Stimulated activated CD4-positive, alpha-beta T cell treated with anti-CD3 and anti-CD28 coated beads, Interleukin-4, amount 100 ng/mL, for 48 hours (primary cell): ENCODE results near the gene S100A6.
"Not testable (repeated sequence)": the region's sequence is repeated elsewhere in the genome, so short reads cannot be mapped to it uniquely, and the experiment has no call there.

Experiments
- DNase-seq, 2 donors: peaks; one replicate each; pipeline ENCODE4 v3.0.0-alpha.2; 2020; ENCODE audit warnings: low read depth in 2 of 2

S100A6 gene

DNA sequence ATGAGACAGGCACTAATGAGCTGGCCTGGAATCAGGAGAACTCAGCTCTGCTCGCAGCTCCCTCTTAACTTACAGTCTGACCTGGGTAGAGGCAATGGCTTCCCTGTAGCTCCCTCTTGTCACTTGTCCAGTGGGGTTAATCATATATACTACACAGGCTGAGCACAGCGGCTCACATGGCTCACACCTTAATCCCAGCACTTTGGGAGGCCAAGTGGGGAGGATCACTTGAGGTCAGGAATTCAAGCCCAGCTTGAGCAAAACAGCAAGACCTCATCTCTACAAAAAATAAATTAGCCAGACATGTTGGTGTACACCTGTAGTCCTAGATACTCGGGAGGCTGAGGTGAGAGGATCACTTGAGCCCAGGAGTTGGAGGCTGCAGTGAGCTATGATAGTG, 4.2 kb downstream of the S100A6 start:
- DNase-seq: no peak

DNA sequence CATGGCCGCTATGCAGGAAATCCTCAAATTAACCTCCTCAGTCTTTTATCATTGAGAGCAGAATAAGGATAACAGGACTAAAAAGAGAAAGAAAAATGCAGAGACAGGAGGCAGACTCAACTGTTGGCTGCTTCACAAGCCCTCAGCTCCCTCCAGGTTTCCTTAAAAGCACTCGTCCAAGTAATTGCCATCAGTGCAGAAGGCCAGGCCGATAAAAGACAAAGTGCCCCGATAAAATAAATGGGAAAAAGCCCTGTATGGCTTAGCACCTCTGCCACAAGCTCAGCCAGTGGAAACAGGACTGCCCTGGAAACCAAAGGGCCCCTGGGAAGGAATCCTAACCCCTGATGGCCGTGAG, 8.1 kb downstream of the S100A6 start:
- DNase-seq: no peak

DNA sequence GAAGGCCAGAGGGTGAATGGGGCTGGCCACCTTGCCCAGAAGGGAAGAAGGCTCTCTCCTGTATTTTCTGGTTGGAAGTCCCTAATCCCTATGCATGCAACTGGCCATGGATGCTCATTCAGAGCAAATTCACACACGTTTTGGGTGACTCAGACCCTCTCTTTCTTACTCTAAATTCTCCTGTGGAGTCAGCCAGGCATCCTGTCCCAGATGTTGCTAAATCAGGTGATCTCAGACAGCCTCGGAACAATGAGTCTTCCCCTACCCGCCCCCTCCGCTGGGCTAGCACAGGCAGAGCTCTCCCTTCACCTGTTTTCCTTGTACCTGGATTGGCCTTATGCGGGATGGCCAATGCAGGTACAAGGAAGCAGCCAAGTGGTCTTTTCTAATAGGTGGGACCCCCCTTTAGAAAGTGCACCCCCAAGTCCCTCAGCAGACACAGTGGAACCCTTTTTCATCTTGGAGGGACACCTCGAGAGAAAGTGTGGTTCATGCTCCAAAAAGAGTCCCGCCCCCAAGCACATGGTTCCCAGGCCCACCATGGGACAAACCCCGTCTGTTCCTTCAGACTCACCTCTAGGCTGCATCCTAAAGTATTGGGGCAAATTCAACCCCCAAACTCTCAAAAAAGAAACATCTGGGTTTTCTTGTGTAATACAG, 8.6 kb downstream of the S100A6 start:
- DNase-seq: no peak

DNA sequence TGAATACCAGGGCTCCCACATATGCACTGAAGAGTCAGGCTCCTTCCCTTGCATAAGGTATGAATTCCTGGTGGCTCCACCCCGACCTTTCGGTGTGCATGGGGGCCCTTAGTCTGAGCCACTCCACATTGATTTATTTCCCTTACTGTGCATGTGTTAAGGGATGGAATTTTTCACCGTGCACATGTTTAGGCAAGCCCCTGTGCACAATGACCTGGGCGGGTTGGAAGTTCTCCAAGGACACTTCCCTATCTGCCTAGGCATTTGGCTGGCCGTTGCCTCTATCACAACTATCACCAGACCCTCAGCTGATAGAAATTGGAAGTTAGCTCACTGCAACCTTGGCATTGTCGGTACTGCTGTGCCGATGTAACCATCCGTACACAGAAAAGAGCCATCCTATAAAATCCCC, 9.7 kb downstream of the S100A6 start:
- DNase-seq: no peak

DNA sequence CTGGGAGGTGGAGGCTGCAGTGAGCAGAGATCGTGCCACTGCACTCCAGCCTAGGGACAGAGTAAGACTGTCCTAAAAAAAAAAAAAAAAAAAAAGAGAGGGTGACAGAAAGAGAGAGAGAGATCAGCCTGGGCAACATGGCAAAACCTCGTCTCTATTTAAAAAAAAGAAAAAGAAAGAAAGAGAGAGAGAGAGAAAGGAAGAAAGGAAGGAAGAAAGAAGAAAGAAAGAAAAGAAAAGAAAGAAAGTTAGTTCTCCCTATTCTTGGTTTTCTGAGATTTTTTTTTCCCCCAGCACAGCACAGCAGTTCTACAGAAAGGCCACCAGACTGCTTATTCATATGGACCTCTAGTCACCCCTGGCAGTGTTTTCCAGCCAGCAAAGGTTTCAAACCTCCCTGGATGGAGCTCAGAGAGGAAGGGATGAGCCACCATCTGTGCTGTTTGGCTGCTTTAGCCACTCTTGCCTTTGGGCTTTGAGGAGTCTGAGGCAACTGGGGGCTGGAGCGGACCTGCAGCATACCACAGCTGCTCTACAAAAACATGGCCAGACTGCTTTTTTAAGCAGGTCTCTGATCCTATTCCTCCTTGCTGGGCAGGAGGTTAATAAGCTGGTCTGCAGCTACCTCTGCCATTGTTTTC, 10.6 kb downstream of the S100A6 start:
- no peak for DNase-seq

DNA sequence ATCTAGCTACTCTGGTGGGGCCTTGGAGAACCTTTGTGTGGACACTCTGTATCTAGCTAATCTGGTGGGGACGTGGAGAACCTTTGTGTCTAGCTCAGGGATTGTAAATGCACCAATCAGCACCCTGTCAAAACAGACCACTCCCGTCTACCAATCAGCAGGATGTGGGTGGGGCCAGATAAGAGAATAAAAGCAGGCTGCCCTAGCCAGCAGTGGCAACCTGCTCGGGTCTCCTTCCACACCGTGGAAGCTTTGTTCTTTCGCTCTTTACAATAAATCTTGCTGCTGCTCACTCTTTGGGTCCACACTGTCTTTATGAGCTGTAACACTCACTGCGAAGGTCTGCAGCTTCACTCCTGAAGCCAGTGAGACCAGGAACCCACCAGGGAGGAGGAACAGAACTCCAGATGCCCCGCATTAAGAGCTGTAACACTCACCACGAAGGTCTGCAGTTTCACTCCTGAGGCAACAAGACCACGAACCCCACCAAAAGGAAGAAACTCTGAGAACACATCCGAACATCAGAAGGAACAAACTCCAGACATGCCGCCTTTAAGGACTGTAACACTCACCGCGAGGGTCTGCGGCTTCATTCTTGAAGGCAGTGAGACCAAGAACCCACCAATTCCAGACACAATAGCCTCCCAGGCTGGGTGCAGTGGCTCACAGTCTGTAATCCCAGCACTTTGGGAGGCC, 13.3 kb downstream of the S100A6 start:
- not testable (repeated sequence) for DNase-seq

DNA sequence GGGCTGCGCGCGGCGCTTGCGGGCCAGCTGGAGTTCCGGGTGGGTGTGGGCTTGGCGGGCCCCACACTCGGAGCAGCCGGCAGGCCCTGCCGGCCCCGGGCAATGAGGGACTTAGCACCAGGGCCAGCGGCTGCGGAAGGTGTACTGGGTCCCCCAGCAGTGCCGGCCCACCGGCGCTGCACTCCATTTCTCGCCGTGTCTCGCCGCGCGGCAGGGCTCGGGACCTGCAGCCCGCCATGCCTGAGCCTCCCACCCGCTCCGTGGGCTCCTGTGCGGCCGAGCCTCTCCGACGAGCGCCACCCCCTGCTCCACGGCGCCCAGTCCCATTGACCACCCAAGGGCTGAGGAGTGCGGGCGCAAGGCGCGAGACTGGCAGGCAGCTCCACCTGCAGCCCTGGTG, 14.0 kb downstream of the S100A6 start:
- DNase-seq: not testable (repeated sequence)

DNA sequence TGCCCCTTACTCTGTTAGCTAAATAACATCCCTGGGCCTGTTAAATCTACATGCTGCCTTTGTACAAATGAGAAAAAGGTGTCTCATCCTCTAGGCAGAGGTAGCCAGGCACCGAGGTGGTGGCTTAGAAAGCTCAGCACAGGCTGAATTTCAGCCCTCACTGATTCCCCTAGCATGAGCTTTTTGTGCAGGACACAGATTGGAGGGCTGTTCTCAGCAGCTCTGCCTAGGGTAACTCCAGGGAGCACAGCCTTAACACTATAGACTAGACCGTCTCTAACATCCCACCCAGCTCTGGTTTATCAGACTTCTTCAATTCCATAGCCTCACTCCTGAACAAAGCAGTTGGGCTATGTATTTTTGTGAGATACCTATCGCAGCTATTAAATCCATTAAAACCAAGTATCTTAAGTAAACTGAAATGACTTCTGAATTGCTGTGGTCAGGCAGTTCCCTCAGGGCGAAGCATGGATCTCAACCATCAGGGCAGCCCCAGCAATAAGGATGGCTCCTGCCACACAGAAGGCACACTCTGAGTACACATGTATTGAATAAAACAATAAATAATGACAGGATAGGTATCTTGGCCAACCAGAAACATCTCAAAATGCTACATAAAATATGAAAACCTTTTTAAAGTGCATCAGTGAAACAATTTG, 14.8 kb downstream of the S100A6 start:
- no peak for DNase-seq

DNA sequence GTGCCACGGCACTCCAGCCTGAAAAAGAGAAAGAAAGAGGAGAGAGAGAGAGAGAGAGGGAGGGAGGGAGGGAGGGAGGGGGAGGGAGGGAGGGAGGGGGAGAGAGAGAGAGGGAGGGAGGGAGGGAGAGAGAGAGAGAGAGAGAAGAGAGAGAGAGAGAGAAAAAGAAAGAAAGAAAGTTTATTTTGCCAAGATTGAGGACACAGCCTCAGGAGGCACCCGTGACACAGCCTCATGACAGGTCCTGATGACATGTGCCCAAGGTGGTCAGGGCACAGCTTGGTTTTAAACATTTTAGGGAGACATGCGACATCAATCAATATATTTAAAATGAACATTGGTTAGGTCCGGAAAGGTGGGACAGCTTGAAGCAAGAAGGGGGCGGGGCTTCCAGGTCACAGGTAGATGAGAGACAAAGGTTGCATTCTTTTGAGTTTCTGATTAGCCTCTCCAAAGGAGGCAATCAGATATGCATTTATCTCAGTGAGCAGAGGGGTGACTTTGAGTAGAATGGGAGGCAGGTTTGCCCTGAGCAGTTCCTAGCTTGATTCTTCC, 15.6 kb downstream of the S100A6 start:
- not testable (repeated sequence) for DNase-seq

DNA sequence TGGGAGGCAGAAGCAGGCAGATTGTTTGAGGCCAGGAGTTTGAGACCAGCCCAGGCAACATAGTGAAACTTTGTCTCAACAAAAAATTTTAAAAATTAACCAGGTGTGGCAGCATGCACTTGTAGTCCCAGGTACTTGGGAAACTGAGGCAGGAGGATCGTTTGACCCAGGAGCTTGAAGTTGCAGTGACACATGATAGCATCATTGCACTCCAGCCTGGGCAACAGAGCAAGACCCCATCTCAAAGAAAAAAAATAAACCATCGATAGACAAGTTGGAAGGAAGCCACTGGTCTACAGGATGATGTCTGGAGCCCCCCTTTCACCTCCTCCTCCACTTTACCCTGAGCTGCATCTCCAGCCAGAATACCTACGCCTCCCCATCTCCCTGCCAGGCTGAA, 16.5 kb downstream of the S100A6 start:
- no peak for DNase-seq

DNA sequence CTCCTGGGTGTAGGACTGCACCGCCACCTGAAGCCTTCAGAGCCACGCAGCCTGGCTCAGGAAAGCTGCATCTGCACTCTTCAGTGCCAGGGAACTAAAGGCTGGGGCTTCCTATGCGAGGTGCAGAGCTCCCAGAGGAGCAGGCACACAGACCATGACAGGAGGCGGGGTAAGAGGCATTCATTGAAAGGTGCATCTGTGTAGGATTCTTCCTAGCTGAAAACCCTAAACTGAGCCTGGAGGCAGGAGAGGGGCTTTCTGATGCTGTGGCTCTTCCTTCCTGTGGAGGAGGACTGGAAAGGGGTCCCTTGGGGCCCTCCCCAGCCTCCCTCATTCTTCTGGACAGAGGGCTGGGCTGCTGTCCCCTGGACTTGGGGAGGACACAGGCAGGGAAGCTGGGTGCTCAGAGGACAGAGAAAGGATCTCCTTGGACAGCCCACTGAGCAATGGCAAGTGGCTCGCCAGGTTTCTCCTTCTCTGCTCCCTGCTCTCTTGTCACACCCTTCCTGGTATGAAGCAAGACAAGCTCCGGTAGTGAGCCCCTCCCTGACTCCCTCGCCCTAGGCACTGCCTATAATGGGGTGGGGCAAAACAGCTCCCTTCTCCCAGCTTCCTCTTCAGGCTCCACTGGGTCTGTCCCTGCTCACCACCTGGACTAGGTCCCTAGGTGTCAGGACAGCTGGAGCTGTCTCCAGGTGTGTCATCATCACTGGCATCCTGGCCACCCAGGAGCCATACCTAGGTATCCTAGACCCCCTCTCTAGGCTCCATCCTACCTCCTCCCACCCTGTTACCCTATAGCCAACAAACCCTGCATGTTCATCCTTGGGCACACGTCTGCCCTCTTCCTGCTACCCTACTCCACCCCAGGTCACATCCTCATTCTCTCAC, 20.0 kb downstream of the S100A6 start:
- no peak for DNase-seq

DNA sequence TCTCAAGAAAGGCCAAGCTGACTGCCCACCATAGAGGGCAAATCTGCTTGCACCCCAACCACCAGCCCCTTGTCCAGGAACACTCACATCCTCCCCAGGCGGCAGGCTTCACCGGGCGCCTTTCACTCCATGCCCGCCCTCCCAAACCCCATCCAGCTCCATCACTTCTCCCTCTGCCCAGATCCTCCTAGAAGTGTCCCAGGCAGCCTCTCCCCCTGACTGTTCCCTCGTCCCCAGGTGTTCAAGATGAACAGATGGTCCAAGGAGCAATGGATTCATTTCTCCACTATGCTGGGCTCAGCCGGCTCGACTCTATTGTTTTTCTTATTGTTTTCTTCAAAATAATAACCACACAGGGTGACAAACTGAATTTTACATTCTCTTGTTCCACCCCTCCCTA, 22.1 kb downstream of the S100A6 start:
- DNase-seq: no peak

DNA sequence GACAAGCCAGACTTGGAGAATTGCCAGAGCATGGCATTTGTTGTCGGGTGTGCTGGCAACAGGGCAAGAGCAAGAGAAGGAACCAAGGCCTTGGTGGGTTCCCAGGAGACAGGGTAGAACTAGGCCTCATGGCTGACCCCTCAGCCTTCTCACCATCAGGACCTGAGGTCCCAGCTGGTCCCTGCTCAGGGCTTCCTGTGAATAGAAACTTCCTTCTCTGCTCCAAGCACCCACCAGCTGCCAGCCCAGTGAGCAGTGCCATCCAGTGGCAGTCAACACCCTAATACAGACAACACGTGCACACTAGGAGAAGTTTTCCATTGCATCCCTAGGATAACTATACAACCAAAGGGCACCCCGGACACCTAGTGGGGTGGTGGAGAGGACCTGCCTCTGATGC, 22.8 kb downstream of the S100A6 start:
- no peak for DNase-seq

DNA sequence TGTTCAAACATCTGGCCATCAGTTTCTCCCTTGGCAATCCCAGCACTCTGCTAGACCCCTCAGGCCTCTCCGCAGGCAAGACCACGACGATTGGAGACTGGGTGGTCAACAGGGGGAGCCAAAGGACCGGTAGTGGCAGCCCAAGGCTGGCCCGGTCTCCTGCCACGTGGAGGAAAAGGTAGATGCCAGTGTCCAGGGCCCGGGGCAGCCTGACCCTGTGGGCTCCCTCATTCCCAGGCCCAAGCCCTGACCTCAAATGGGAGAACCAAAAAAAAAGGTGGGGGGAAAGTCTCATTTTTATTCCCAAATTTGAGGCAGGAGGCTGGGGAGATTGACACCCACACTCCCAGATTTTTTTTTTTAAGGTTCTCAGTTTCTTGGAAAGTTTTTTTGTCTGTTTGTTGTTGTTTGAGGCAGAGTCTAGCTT, 24.8 kb downstream of the S100A6 start:
- DNase-seq: peak; percentile 76 to 78

DNA sequence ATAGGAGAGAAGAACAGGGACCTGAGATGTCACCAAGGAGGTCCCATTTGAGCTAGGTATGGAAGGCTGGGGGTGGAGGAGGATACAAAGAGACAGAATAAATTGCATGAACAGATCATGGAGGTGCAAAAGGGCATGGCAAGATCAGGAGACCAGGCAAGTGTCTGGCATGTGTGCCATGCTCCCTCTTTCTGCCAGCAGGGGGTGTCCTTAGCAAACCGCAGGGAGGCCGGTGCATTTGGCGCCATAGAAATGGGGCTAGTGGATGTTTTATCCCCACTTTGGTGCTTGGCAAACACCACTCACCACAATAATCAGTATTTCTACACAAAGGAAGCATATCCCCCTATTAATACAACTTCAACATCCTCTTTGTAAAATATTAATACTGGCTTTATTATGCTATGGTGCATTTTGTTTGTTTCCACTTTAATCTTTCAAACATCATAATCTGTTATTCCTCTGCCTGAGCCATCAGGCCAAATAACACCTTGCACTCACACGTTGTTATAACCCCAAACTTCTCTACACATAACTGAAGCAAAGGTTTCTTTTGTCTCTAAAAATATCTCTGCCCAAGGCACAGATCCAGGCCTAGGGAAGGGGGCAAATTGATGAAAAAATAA, 25.9 kb downstream of the S100A6 start:
- DNase-seq: peak; percentile 69 to 75

DNA sequence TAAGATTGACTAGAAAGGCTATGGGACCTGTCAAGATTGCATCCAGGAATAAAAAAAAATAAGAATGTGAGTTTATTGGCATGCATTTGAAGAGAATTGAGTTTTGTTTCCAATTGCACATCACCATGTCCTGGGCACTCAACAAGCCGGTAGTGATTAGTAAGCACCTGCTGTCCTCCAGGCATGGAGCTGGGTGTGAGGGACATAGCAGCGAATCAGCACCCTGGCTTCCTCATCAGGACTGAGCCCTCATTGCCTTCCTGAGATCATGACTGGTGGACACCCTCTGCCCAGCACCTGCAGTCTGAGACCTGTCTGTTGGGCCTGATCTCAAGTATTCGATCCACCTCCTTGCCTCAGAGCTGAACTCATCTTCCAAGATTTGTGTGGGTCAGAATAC, 26.8 kb downstream of the S100A6 start:
- no peak for DNase-seq

DNA sequence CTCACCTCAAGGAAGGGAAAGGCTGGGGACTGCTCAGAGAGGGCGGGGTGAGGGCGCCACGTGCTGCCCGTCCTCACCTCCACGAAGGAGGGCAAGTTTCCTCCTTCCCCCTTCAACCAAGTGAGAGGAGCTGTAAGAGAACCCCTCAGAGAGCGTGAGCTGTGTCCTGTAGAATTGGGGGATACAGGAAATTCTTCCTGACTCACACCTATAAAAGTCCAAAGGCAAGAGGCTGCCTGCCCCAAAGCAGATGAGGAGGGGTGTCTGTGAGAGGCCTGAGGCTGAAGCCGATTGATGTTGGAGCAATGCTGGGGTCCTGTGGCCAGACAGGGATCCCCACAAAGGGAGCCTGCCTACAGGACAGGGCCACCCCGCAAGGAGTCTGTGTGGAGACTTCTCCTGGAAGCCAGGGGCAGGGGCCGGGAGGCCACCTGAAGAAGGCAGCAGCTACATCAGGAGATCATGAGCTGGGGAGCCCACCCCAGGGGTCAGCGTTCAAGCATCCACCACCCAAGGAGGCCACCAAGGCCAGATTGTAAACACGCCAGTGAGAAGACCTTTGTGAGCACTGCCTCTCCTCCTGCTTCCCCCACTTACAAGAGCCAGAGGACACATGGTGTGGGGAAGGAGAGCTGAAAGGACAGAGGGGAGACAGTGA, 27.7 kb downstream of the S100A6 start:
- DNase-seq: no peak

DNA sequence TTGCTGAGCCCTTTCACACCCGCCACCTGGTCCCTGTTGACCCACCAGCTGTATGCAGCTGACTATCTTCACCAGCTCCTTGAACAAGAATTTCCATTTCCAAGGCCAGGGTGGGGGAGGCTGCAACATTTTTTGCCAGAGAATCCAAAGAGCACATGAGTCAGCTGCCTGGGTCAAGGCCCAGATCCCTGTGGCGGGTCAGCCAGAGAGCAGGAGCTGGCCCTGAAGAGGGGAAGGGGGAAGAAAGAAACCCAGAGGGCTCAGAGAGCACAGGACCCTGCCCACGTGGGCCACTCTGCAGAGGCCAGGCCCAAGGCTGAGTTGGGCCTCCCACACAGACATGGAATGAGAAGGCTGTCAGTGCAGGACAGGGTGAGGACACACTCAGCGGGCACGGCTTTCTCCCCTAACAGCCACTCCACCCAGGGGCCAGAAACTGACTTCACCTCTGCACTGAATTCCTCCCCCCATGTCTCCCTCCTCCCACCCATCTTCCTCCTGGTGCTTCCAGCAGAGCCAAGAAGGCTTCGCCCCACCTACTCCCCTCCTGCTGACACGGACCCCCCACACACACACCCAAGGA, 28.9 kb downstream of the S100A6 start:
- DNase-seq: no peak

DNA sequence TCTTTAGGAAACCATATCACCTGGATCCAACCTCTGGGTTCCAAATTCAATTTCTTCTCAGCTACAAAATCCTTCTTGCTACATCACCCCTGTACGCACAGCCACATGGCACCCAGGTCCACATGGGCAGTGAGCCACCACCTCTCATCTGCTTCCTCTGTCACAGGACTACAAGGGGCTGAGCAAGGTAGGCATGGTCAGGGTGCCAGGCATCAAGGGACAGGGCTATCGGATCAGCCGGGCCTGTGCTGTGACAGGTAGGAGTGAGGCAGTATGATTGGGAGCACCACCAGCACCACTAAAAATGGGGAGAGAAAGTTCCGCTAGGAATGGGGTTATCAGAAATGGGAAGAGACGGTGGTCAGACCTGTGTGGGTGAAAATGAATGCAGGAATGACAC, 29.4 kb downstream of the S100A6 start:
- no peak for DNase-seq

DNA sequence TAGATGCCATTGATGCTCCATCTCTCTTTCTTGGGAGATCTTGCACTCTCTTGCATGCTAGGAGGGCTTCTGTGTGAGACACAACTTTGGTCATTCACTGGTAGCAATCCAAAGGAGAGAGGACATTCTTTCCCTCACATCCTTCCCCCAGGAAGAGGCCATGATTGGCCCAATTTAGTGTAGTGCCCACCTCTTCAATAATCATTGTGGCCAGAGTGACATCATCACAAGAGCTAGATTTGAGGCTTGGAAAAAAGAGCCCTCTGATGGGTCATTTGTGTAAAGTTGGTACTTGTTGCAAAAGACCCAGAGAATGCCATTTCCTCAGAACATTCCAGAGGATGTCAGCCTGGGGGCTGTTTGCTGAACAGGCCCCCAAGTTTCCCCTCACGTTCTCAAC, 30.2 kb downstream of the S100A6 start:
- no peak for DNase-seq
